Endothelial cell of umbilical vein (primary cell): ENCODE data around the gene EDEM3.

Source experiments
- EZH2 ChIP-seq: IDR thresholded peaks from 2 replicates; pipeline ENCODE4 v1.6.1; 2012; ENCODE audit warnings: borderline replicate concordance, low read depth, mild to moderate bottlenecking, moderate library complexity, low read length, inconsistent platforms; ENCODE audit not compliant: severe bottlenecking
- FOS ChIP-seq: IDR thresholded peaks from 2 replicates; pipeline ENCODE4 v1.6.1; 2011; ENCODE audit warnings: mild to moderate bottlenecking, low read length, moderate library complexity, borderline replicate concordance; ENCODE audit not compliant: insufficient read depth
- JUN ChIP-seq: IDR thresholded peaks from 2 replicates; pipeline ENCODE4 v1.6.1; 2011; ENCODE audit warnings: borderline replicate concordance, low read depth; ENCODE audit not compliant: insufficient read length, insufficient read depth
- MYC ChIP-seq: IDR thresholded peaks from one replicate; pipeline ENCODE4 v1.6.1; 2011; ENCODE audit warnings: mild to moderate bottlenecking, low read depth, low read length
- POLR2A ChIP-seq: IDR thresholded peaks from 2 replicates; pipeline ENCODE4 v1.6.1; 2012; ENCODE audit warnings: low read depth, mild to moderate bottlenecking, control low read depth, low read length
- POLR2AphosphoS5 ChIP-seq: IDR thresholded peaks from 2 replicates; pipeline ENCODE4 v1.6.1; 2012; ENCODE audit warnings: low read depth, mild to moderate bottlenecking, control low read depth, low read length, moderate library complexity; ENCODE audit not compliant: insufficient read depth
- TF ChIP-seq, protein P1 (sequence below), 2 donors: IDR thresholded peaks; 1 replicate in 1 of 2; 2 replicates in 1 of 2; pipeline ENCODE4 v1.5.1; 2011; ENCODE audit warnings: low read length in 2 of 2, mild to moderate bottlenecking in 2 of 2, moderate library complexity in 2 of 2, control low read depth in 1 of 2, inconsistent platforms in 1 of 2, low read depth in 1 of 2; ENCODE audit not compliant: insufficient read depth in 1 of 2; ENCODE audit errors: extremely low read depth in 1 of 2
- TF ChIP-seq, protein P2 (sequence below): IDR thresholded peaks from 2 replicates; pipeline ENCODE4 v1.6.1; 2011; ENCODE audit not compliant: insufficient read depth, insufficient read length

DNA sequence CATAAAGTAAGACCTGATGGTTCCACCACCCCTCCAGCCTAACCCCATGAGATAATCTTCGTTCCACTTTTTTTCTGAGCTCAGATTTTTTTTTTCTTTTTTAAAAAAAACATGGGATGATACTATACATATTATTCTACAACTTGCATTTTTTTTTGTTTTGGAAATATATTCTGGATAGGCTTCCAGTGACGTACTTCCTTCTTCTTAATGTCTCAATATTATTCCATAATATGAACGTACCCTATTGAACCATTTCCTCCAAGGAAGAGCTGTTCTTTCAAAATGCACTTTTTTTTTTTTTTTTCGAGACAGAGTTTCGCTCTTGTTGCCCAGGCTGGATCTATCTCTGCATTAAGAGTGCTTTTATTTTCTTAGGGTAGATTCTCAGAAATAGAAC, 1.5 kb downstream of the EDEM3 start:
- no peak for TF ChIP-seq JUN
- TF ChIP-seq, protein P1, sequence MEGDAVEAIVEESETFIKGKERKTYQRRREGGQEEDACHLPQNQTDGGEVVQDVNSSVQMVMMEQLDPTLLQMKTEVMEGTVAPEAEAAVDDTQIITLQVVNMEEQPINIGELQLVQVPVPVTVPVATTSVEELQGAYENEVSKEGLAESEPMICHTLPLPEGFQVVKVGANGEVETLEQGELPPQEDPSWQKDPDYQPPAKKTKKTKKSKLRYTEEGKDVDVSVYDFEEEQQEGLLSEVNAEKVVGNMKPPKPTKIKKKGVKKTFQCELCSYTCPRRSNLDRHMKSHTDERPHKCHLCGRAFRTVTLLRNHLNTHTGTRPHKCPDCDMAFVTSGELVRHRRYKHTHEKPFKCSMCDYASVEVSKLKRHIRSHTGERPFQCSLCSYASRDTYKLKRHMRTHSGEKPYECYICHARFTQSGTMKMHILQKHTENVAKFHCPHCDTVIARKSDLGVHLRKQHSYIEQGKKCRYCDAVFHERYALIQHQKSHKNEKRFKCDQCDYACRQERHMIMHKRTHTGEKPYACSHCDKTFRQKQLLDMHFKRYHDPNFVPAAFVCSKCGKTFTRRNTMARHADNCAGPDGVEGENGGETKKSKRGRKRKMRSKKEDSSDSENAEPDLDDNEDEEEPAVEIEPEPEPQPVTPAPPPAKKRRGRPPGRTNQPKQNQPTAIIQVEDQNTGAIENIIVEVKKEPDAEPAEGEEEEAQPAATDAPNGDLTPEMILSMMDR (IDR thresholded peaks at IDR 0.05; ENCODE audit: extremely low read depth in 1 of 2, insufficient read depth in 1 of 2, low read depth in 1 of 2, low read length in 2 of 2) = no peak
- no peak for TF ChIP-seq POLR2AphosphoS5
- TF ChIP-seq, protein P2, sequence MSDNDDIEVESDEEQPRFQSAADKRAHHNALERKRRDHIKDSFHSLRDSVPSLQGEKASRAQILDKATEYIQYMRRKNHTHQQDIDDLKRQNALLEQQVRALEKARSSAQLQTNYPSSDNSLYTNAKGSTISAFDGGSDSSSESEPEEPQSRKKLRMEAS = no peak
- no peak for TF ChIP-seq POLR2A
- no peak for TF ChIP-seq EZH2
- TF ChIP-seq FOS = no peak
- no peak for TF ChIP-seq MYC
